GM18868 (cell line): ENCODE data around the gene MT1B.
"Not testable (repeated sequence)": the region's sequence is repeated elsewhere in the genome, so short reads cannot be mapped to it uniquely, and the experiment has no call there.

Experiments used
- ATAC-seq: cut with Tn5 transposase; IDR thresholded peaks from one replicate; pipeline ENCODE4 v1.9.1; 2021; ENCODE audit warnings: mild to moderate bottlenecking, moderate library complexity; ENCODE audit not compliant: unreplicated experiment

The MT1B gene

DNA sequence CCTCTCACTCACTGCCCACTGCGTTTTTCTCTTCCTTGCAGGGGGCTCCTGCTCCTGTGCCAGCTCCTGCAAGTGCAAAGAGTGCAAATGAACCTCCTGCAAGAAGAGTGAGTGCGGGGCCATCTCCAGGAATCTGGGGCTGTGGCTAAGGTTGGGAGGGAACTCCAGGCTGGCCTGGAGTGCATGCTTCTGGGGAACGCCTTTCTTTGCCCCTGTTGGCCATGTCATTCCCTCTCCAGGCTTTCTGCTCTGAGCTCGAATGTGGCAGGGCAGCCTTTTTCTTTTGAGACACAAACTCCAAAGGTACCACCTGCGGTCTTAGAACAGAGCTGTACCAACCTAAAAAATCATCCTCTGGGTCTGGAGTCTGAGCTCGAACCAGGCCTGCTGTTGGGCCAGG is 33.5 kb upstream of the MT1B start:
- no peak for ATAC-seq

DNA sequence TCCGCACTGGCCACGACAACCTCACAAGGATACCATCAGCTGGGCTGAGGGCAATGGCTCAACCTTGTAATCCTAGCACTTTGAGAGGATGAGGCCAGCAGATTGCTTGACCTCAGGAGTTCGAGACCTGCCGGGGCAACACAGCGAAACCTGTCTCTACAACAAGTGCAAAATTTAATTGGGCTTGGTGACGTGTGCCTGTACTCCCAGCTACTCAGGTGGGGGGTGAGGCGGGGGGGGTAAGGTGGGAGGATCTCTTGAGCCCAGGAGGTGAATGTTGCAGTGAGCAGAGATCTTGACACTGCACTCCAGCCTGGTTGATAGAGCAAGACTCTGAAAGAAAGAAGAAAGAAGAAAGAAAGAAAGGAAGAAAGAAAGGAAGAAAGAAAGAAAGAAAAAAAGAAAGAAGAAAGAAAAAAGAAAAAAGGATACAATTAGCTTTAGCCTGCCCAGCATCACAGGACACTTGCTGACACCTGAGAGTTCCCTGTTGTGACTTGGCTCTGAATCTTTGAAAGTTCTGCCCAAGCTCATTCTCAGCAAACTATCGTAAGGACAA is 31.3 kb upstream of the MT1B start:
- ATAC-seq = no peak

DNA sequence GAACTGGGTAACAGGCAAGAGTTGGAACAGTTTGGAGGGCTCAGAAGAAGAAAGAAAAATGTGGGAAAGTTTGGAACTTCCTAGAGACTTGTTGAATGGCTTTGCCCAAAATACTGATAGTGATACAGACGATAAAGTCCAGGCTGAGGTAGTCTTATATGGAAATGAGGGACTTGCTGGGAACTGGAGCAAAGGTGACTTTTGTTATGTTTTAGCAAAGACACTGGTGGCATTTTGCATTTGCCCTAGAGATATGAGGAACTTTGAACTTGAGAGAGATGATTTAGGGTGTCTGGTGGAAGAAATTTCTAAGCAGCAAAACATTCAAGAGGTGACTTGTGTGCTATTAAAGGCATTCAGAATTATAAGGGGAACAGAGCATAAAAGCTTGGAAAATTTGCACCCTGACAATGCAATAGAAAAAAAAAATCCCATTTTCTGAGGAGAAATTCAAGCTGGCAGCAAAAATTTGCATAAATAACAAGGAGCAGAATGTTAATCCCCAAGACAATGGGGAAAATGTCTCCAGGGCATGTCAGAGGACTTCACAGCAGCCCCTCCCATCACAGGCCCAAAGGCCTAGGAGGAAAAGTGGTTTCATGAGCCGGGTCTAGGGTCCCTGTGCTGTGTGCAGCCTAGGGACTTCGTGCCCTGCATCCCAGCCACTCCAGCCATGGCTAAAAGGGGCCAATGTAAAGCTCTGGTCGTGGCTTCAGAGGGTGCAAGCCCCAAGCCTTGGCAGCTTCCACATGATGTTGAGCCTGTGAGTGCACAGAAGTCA is 29.8 kb upstream of the MT1B start:
- not testable (repeated sequence) for ATAC-seq

DNA sequence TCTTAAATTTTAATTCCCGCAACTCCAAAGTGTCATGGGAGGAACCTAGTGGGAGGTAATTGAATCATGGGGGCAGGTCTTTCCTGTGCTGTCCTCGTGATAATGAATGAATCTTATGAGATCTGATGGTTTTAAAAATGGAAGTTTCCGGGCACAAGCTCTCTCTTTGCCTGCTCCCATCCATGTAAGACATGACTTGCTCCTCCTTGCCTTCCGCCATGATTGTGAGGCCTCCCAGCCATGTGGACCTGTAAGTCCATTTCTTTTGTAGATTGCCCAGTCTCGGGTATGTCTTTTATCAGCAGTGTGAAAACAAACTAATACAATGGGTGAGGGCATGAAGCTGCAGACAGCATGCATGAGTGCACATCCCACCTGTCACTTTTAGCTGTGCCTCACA is 28.5 kb upstream of the MT1B start:
- ATAC-seq = not testable (repeated sequence)

DNA sequence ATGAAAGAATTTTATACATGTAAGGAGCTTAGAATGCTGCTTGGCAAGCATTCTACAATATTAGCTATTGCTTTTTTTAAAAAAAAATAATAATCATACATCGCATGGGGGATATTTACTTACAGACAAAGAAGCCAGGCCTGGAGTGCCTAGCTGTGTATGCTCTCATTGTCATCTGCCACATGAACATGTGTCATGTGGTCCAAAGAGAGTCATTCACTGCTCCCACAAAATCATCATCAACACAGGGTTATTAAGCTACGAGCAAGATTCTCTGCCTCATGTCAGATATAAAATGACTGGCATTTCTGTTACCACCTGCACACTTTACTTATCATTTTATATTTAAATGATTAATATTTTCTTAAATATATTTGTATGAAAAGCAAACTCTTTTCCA is 28.0 kb upstream of the MT1B start:
- ATAC-seq = no peak

DNA sequence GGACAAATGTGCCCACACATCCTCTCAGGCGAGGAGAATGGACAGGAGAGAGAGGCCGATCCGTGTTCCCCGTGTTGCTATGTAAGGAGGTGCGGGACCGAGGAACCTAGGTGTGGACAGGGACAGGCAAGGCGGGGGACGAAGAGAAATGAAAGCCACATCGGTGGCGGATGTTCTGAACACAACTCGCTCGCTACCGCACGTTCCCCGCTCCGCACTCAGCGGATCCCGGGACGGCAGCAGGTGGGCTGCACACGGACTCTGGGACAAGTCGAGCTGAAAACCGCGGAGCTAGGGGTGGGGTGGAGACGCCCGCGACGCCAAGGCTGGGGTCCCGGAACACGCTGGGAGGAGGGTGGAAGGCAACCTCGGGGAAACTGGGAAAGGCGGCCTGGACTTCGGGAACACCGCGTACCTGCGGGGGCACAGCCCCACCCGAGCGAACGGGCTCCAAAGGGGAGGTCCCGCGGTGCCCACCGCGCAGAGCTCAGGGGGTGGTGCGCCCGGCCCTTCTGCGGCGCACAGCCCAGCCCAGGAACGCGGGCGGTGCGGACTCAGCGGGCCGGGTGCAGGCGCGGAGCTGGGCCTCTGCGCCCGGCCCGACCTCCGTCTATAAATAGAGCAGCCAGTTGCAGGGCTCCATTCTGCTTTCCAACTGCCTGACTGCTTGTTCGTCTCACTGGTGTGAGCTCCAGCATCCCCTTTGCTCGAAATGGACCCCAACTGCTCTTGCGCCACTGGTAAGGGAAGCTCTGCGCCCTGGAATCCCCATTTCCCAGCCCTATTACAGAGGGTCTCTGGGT is 26.3 kb upstream of the MT1B start, which contains the start of gene MT1E:
MT1E (plus strand) TSS at position 642 of the 803 bp plus-strand sequence; CDS start at position 713, 71 bp downstream.
- no peak for ATAC-seq

DNA sequence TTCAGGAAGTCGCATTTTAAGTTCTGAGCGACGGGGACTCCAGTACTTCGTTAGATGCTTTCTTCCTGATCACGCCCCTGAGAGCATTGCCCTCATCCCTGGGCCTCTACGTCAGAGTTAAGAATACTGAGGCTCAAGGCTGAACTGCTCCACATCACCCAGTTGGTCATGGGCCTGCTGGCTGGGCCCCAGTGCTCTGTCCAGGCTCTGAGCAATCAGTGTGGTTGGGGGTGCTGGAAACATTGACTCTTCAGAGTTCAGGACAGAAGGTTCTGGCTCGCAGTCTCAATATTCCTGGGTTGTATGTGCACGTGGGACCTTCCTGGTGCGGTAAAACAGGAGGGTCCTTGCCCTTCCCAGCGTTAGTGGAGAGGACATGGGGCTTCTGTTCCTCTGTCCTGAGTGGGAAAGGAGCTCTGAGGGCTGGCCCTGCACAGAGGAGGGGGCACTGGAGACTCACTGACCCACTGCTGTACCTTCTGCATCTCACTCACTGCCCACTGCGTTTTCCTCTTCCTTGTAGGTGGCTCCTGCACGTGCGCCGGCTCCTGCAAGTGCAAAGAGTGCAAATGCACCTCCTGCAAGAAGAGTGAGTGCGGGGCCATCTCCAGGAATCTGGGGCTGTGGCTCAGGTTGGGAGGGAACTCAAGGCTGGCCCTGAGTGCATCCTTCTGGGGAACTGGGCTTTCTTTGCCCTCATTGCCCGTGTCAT is 25.6 kb upstream of the MT1B start:
- no peak for ATAC-seq

DNA sequence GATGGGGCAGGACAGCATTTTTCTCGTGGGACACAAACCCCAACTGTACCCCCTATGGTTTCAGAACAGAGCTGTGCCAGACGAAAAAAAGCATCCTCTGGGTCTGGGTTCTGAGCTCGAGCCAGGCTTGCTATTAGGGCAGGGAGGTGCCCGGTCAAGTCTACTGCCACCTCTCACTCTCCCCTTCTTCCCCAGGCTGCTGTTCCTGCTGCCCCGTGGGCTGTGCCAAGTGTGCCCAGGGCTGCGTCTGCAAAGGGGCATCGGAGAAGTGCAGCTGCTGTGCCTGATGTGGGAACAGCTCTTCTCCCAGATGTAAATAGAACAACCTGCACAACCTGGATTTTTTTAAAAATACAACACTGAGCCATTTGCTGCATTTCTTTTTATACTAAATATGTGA is 25.0 kb upstream of the MT1B start:
- no peak for ATAC-seq

DNA sequence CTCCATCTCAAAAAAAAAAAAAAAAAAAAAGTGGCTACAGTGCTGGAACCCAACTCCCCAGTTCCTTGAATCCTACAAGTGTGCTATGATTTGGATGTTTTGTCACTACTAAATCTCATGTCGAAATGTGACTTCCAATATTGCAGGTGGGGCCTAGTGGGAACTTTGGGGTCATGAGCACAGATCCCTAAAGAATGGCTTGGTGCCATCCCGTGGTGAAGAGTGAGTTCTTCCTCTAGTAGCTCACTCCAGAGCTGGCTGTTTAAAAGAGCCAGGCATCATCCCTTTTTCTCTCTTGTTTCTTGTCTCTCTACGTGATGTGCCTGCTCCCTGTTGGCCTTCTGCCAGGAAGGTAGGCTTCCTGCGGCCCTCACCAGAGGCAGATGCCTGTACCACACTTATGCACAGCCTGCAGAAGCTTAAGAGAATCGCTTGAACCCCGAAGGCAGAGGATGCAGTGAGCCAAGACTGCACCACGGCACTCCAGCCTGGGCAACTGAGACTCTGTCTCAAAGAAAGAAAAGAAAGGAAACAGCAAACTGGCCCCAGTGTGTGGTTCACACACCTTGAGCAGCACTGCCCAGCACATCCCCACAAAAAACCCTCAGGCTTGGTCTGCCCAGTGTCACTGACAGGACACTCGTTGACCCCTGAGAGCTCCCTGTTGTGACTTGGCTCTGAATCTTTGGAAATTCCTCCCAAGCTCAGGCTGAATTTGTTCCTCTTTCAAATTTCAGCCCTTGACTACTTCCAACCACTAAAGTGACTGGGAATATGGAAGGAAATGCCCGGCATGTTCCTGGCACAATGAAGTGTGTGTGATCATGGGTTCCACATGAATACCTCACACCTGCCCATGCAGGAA is 23.0 kb upstream of the MT1B start:
- no peak for ATAC-seq

DNA sequence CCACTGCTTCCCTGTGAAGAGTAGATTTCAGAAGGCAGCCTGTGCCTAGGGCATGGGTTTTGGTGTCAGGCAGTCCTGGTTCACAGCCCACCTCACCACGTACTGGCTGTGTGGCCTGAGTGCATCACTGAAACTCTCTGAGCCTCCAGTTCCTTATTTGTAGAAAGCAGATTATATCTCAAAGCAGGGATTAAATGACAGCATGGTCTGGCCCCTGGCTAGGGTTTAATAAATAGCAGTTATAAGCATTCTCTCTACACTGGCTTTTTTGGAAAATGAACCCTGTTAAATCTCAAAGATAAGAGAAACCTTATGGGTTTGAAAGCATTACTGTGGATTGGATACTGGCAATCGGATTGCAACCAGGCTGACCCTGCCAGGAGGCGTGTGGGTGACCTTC is 22.2 kb upstream of the MT1B start:
- ATAC-seq = peak; percentile 33

DNA sequence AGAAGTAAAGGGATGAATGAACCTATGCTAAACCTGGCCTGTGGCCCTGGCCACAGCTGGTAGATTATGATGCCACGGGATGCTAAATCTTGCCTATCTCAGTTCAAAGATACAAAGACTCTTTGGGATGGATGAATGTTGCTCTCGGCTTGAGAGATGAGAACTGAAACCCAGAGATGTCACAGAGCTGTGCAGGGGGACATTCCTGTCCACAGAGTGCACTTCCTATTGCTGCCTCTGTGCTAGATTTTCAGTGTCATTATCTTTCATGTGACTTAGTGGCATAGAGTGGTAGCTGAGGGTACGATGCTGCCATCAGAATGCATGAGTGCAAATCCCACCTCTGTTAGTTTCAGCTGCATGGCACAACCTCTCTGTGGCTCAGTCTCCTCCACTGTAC is 21.6 kb upstream of the MT1B start:
- ATAC-seq = peak; percentile 93

DNA sequence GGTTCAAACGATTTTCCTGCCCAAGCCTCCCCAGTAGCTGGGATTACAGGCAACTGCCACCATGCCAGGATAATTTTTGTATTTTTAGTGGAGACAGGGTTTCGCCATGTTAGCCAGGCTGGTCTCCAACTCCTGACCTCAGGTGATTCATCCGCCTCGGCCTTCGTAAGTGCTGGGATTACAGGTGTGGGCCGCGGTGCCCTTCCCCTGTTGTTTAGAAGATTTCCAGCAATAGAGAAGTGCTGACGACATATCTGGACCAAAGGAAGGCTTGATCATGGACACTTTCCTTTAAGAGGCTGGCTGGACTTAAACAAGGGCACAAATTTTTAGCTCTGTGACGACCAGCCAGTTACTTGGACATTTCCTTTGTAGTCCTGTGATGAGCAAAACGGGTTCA is 20.5 kb upstream of the MT1B start:
- ATAC-seq = no peak

DNA sequence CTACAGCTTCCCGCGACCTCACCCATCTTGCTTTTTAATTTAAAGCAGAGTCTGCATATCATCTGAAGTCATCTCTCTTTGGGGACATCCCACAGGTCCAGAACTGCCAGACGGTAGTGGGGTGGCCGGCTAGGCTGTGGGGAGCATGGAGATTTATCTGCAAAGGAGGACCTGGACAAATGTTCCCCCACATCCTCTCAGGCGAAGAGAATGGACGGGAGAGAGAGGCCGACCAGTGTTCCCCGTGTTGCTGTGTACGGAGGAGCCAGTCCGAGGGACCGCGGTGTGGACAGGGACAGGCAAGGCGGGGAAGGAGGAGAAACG is 19.9 kb upstream of the MT1B start:
- no peak for ATAC-seq

DNA sequence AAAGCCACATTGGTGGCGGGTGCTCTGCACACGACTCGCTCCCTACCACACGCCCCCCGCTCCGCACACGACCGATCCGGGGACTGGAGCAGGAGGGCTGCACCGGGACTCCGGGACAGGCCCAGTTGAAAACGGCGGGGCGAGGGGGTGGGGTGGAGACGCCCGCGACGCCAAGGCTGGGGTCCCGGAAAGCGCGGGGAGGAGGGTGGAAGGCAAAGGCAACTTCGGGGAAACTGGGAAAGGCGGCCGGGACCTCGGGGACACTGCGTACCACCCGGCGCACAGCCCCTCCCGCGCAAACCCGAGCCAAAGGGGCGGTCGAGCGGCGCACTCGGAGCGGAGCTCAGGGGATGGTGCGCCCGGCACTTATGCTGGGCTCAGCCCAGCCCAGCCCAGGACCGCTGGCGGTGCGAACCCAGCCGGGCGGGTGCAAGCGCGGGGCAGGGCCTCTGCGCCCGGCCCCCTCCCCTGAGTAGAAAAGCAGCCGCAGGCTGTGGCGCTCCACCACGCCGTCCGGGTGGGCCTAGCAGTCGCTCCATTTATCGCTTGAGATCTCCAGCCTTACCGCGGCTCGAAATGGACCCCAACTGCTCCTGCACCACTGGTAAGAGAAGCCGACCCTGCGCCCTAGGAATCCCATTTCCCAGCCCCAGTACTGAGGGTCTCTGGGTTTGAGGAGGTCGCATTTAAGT is 19.4 kb upstream of the MT1B start, which contains the start of gene MT1M:
MT1M (plus strand) TSS at position 504 of the 692 bp plus-strand sequence; CDS start at position 577, 73 bp downstream.
- ATAC-seq = no peak

DNA sequence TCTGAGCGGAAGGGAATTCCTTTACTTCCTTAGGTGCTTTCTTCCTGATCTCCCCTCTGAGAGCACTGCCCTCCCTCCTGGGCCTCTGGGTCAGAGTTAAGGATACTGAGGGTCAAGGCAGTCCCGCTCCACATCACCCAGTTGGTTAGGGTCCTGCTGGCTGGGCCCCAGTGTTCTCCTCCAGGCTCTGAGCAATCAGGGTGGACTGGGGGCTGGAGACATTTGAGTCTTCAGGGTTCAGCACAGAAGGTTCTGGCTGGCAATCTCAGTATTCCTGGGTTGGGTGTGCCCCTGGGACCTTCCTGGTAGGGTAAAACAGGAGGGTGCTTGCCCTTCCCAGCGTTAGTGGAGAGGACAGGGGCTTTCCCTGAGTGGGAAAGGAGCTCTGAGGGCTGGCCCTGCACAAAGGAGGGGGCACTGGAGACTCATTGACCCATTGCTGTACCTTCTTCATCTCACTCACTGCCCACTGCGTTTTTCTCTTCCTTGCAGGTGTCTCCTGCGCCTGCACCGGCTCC is 18.8 kb upstream of the MT1B start:
- no peak for ATAC-seq

DNA sequence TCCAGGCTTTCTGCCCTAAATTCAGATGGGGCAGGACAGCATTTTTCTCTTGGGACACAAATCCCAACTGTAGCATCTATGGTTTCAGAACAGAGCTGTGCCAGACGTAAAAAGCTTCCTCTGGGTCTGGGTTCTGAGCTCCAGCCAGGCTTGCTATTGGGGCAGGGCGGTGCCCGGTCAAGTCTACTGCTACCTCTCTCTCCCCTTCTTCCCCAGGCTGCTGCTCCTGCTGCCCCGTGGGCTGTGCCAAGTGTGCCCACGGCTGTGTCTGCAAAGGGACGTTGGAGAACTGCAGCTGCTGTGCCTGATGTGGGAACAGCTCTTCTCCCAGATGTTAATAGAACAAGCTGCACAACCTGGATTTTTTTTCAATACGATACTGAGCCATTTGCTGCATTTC is 18.2 kb upstream of the MT1B start:
- ATAC-seq = no peak

DNA sequence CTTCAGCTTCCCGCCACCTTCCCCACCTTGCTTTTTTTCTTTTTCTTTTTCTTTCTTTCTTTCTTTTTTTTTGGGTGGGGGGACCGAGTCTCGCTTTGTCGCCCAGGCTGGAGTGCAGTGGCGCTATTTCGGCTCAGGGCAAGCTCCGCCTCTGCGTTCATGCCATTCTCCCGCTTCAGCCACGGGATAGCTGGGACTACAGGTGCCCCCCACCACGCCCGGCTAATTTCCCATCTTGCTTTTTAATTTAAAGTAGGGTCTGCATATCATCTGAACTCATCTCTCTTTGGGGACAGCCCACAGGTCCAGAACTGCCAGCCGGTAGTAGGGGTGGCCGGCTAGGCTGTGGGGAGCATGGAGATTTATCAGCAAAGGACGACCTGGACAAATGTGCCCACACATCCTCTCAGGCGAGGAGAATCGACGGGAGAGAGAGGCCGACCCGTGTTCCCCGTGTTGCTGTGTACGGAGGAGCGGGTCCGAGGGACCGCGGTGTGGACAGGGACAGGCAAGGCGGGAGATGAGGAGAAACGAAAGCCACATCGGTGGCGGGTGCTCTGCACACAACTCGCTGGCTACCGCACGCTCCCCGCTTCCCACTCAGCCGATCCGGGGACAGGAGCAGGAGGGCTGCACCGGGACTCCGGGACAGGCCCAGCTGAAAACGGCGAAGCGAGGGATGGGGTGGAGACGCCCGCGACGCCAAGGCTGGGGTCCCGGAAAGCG is 16.8 kb upstream of the MT1B start:
- no peak for ATAC-seq

DNA sequence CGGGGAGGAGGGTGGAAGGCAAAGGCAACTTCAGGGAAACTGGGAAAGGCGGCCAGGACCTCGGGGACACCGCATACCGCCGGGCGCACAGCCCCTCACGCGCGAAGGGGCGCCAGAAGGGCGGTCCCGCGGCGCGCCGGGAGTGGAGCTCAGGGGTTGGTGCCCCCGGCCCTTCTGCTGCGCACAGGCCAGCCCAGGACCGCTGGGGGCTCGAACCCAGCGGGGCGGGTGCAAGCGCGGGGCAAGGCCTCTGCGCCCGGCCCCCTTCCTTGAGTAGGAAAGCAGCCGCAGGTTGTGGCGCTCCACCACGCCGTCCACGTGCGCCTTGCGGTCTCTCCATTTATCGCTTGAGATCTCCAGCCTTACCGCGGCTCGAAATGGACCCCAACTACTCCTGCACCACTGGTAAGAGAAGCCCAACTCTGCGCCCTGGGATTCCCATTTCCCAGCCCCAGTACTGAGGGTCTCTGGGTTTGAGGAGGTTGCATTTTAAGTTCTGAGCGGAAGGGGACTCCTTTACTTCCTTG is 16.2 kb upstream of the MT1B start:
- ATAC-seq = no peak
